Mucosa of descending colon (tissue), 3 donors: ENCODE measurements around the gene MACF1. TPM values are rescaled to one million over a fixed set of nuclear protein-coding genes. Genes with fewer than 3 reads are reported as not detected.

Experiments
- ATAC-seq: fragments of 200-7000 bp; cut with Tn5 transposase; one replicate; pipeline ENCODE4 v1.9.1; 2020; ENCODE audit warnings: mild to moderate bottlenecking, moderate library complexity
- DNase-seq, 3 donors: peaks; one replicate each; pipeline ENCODE4 v3.0.0-alpha.2; 2020
- H3K36me3 ChIP-seq: fragments of 200-600 bp; one replicate; pipeline ENCODE4 v1.8.0; 2021; ENCODE audit warnings: low read depth, mild to moderate bottlenecking
- H3K4me1 ChIP-seq: fragments of 200-600 bp; one replicate; pipeline ENCODE4 v1.8.0; 2021; ENCODE audit warnings: low read depth, mild to moderate bottlenecking
- H3K4me3 ChIP-seq: fragments of 200-600 bp; one replicate; pipeline ENCODE4 v1.8.0; 2021; ENCODE audit warnings: mild to moderate bottlenecking
- H3K9me3 ChIP-seq: fragments of 200-600 bp; one replicate; pipeline ENCODE4 v1.8.0; 2021; ENCODE audit warnings: mild to moderate bottlenecking
- intact Hi-C, 2 donors: fragments of 100-400 bp; cut with DNase I in 1 of 2; cut with micrococcal nuclease in 1 of 2; formaldehyde crosslinking; loops; one replicate each; pipeline versions ENCODE4 v1.11.0 to v1.11.1; 2022; cut with DNase I, micrococcal nuclease
- total RNA-seq, 3 donors: library from RNA; stranded (reverse); fragmentation: NEBNext Ultra II Directional in 2 of 3; extraction: Animal tissue kit (Norgen Biotek cat#: 25700) in 2 of 3; gene quantifications; one replicate each; pipeline versions ENCODE4 v1.2.1 to v1.2.4, GENCODE V29; 2021 to 2023
- TF ChIP-seq, protein P1 (sequence below): fragments of 200-600 bp; IDR thresholded peaks from one replicate; pipeline ENCODE4 v1.8.0; 2022; ENCODE audit warnings: antibody characterized with exemption, mild to moderate bottlenecking
- donor health status: DM: no; HTN: no; CAD: no; lungs with moderate emphysema.
- donor health status: DM: no; HTN: no; CAD: no.
- donor health status: DM: no; HTN: yes; CAD: no.

The MACF1 gene
- total RNA-seq, 3 donors from 2014 or later: 146 to 362 (median 156) TPM

DNA sequence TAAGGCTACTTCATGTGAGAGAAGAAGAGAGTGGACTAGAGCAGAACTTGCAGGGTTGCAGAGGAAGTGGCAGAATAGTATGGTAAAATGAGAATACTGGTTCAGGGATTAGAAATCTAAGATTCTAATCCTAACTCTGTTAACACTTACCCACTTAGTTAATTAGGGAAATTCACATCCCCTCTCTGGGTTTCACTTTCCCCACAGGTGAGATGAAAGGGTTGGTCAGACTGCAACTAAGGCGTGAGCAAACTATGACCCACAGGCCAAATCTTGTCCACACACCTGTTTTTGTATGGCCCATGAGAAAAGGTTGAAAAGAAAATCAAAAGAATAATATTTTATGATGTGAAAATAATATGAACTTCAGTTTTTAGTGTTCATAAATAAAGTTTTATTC, 117.5 kb downstream of the MACF1 start:
- no peaks in the 10 kb centered on the region for H3K4me1 ChIP-seq
- H3K4me3 ChIP-seq: no peak overlapping the region
- TF ChIP-seq, protein P1, sequence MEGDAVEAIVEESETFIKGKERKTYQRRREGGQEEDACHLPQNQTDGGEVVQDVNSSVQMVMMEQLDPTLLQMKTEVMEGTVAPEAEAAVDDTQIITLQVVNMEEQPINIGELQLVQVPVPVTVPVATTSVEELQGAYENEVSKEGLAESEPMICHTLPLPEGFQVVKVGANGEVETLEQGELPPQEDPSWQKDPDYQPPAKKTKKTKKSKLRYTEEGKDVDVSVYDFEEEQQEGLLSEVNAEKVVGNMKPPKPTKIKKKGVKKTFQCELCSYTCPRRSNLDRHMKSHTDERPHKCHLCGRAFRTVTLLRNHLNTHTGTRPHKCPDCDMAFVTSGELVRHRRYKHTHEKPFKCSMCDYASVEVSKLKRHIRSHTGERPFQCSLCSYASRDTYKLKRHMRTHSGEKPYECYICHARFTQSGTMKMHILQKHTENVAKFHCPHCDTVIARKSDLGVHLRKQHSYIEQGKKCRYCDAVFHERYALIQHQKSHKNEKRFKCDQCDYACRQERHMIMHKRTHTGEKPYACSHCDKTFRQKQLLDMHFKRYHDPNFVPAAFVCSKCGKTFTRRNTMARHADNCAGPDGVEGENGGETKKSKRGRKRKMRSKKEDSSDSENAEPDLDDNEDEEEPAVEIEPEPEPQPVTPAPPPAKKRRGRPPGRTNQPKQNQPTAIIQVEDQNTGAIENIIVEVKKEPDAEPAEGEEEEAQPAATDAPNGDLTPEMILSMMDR: no peak
- no peak for DNase-seq
- intact Hi-C loops: no loop called here
- no peaks in the 10 kb centered on the region for H3K9me3 ChIP-seq
- ATAC-seq: no peak
- H3K36me3 ChIP-seq: peaks cover 16% of the 10 kb centered on the region

DNA sequence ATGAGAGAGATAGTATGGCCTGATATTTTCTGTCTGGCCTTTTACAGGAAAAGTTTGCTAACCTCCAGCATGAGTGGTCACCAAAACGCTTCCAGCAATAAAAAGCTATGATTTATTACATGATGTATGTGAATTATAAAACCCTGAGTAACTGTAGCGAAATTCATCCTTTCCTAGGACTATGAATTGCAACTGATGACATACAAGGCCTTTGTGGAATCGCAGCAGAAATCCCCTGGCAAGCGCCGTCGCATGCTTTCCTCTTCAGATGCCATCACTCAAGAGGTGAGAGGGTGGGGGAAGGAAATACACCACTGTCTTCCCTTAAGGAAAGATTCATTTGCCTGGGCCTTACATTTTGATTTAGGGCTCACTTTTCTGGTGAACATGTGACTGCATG, 117.9 kb downstream of the MACF1 start:
- no peaks in the 10 kb centered on the region for H3K4me1 ChIP-seq
- H3K36me3 ChIP-seq: peaks cover 16% of the 10 kb centered on the region
- H3K4me3 ChIP-seq: no peak overlapping the region
- intact Hi-C loops: no loop called here
- ATAC-seq (no peak), DNase-seq (no peak)
- H3K9me3 ChIP-seq: no peaks in the 10 kb centered on the region
- TF ChIP-seq, protein P1: no peak

DNA sequence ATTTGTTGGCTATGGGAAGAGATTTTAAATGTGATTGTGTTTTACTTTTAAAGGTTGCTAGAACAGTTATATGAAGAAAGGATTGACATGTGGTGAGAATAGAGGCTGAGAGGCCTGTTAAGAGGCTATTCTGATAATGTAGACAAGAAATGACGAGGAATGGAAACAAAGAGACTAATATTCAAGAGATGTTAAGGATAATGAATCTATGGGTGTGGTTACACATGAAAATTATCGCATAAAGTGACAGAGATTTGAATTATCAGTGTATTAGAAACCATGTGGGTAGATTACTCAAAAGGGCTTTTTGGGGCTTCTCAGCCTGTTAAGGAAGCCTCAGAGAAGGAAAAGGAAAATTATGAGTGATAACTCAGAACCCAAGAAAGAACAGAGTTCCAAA, 120.4 kb downstream of the MACF1 start:
- Histone ChIP-seq H3K4me1 (no peaks in the 10 kb centered on the region), H3K9me3 (no peaks in the 10 kb centered on the region), H3K36me3 (peaks cover 16% of the 10 kb centered on the region), H3K4me3 (no peak overlapping the region)
- no peak for DNase-seq
- ATAC-seq: no peak
- intact Hi-C loops: no loop called here
- TF ChIP-seq, protein P1: no peak

DNA sequence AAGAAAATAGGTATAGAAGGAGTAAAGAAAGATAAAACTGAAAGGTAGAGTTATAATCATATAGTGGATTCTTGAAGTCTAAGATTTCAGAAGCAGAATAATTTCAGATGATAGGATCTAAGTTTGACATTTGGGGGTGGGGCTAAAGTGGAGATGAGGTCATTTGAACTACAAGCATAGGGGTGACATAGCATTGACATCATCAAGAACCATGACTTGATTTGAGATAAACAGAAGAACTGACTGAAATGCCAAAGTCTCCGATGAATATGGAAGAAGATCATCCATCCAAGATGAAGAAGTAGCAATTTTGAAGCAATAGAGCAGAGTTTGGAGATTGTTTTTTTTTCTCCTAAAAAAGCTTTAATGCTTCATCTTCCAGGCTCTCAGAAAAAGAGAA, 122.3 kb downstream of the MACF1 start:
- ATAC-seq (no peak), DNase-seq (no peak)
- Histone ChIP-seq H3K4me1 (no peaks in the 10 kb centered on the region), H3K4me3 (no peak overlapping the region), H3K36me3 (peaks cover 16% of the 10 kb centered on the region), H3K9me3 (no peaks in the 10 kb centered on the region)
- intact Hi-C loops: no loop called here
- TF ChIP-seq, protein P1: no peak

DNA sequence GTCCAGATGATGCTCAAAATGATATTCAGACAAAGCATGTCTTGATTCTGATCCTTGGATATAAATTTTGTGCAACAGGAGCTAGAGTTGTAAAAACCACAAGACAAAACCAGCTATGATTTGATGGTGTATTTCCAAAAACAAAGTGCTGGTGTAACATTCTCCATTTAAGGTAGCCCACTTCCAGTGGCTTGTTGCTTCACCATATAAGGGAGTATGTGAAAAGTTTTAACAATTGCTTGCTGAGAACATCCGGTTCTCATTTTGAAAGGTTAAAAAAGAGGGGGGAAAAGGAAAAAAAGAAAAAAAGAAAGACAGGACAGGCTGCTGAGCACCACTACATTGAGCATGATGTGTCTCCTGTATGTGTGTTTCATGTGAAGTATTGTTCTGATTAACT, 123.6 kb downstream of the MACF1 start:
- intact Hi-C loops: no loop called here
- Histone ChIP-seq H3K4me1 (no peaks in the 10 kb centered on the region), H3K36me3 (peaks cover 16% of the 10 kb centered on the region), H3K4me3 (no peak overlapping the region), H3K9me3 (no peaks in the 10 kb centered on the region)
- ATAC-seq: peak; percentile 34
- no peak for DNase-seq
- TF ChIP-seq, protein P1: no peak

DNA sequence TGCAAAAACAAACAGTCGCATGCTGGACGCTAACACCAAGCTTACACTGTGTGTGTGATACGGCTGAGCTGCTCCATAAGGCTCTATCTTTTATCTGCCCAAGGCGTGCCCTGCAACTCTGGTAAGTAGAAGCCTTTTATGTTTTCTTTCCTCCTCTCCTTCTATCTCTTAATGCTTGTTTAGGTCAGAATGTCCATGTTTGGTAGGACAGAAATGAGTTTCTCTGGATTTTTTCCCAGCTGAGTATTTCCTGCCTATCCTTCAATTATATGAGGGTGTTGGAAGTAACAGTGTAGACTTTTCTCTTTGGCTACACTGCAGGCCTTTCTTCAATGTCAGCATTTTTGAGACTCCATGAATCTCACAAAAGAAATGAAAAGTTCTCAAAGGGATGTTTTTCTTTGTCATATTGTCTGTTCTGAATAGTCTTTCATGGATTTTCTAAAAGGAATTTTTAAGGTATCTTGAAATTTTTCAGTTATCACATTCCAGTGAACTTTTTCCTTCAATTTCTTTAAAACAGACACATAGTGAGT, 124.2 kb downstream of the MACF1 start:
- Histone ChIP-seq H3K9me3 (no peaks in the 10 kb centered on the region), H3K4me1 (no peaks in the 10 kb centered on the region), H3K36me3 (peaks cover 16% of the 10 kb centered on the region), H3K4me3 (no peak overlapping the region)
- TF ChIP-seq, protein P1: no peak
- DNase-seq (no peak), ATAC-seq (no peak)
- intact Hi-C loops: no loop called here
